ENCODE results near the gene KLHDC3.
A peak's percentile ranks its signal among the peaks of the same experiment; 100 is the strongest.
"Not testable (repeated sequence)": the region's sequence is repeated elsewhere in the genome, so short reads cannot be mapped to it uniquely, and the experiment has no call there.

KLHDC3 gene

GRCh38 chr6:43033496-43034189 is 19.6 kb downstream of the KLHDC3 start:
- no peak for DNase-seq

GRCh38 chr6:43034190-43034525 is 20.1 kb downstream of the KLHDC3 start:
- no peak for DNase-seq

- no peak for DNase-seq
These were observed 21.6 kb downstream of the KLHDC3 start for GRCh38 chr6:43035495-43036194.

- DNase-seq = no peak
These were observed 22.7 kb downstream of the KLHDC3 start for GRCh38 chr6:43036712-43037111.

- DNase-seq = no peak
These were observed 23.1 kb downstream of the KLHDC3 start for GRCh38 chr6:43037197-43037596.

- DNase-seq = no peak
These were observed 23.7 kb downstream of the KLHDC3 start for GRCh38 chr6:43037706-43038105.

GRCh38 chr6:43038727-43039126 is 24.7 kb downstream of the KLHDC3 start:
- no peak for DNase-seq

- DNase-seq = no peak
These were observed 26.7 kb downstream of the KLHDC3 start for GRCh38 chr6:43040542-43041257.

GRCh38 chr6:43041475-43041874 is 27.4 kb downstream of the KLHDC3 start:
- DNase-seq = not testable (repeated sequence)

- no peak for DNase-seq
These were observed 29.3 kb downstream of the KLHDC3 start for GRCh38 chr6:43043310-43043709.

GRCh38 chr6:43045371-43045930 is 31.4 kb downstream of the KLHDC3 start:
- DNase-seq = no peak

GRCh38 chr6:43047998-43048397 is 33.9 kb downstream of the KLHDC3 start:
- no peak for DNase-seq

GRCh38 chr6:43050981-43051380 is 36.9 kb downstream of the KLHDC3 start:
- no peak for DNase-seq

GRCh38 chr6:43052225-43052841 is 38.3 kb downstream of the KLHDC3 start:
- no peak for DNase-seq

- DNase-seq = peak; percentile 19
These were observed 38.9 kb downstream of the KLHDC3 start for GRCh38 chr6:43052842-43053544.

- DNase-seq = peak; percentile 88
These were observed 39.6 kb downstream of the KLHDC3 start, which contains the start of gene CUL7 for GRCh38 chr6:43053545-43054205. Gene CUL7 (minus strand): TSS chr6:43053851. CDS start chr6:43052788, 1,063 bp downstream.

- no peak for DNase-seq
These were observed 40.3 kb downstream of the KLHDC3 start for GRCh38 chr6:43054206-43054943.

- DNase-seq = no peak
These were observed 41.9 kb downstream of the KLHDC3 start for GRCh38 chr6:43055966-43056365.

GRCh38 chr6:43058531-43058930 is 44.5 kb downstream of the KLHDC3 start:
- DNase-seq = no peak

GRCh38 chr6:43059168-43060033 is 45.4 kb downstream of the KLHDC3 start, which contains the start of the genes KLC4 and MRPL2:
Gene KLC4 (plus strand): TSS chr6:43059631. CDS start chr6:43061336, 1,705 bp downstream.
Gene MRPL2 (minus strand): TSS chr6:43059434. CDS start chr6:43059381, 53 bp downstream.
- peak; percentile 98 for DNase-seq

Data from activated CD4-positive, alpha-beta T cell treated with anti-CD3 and anti-CD28 coated beads, Interleukin-2, amount 50 U/mL, for 1 hour (primary cell).